ENCODE measurements around the gene TBX21.

DNA sequence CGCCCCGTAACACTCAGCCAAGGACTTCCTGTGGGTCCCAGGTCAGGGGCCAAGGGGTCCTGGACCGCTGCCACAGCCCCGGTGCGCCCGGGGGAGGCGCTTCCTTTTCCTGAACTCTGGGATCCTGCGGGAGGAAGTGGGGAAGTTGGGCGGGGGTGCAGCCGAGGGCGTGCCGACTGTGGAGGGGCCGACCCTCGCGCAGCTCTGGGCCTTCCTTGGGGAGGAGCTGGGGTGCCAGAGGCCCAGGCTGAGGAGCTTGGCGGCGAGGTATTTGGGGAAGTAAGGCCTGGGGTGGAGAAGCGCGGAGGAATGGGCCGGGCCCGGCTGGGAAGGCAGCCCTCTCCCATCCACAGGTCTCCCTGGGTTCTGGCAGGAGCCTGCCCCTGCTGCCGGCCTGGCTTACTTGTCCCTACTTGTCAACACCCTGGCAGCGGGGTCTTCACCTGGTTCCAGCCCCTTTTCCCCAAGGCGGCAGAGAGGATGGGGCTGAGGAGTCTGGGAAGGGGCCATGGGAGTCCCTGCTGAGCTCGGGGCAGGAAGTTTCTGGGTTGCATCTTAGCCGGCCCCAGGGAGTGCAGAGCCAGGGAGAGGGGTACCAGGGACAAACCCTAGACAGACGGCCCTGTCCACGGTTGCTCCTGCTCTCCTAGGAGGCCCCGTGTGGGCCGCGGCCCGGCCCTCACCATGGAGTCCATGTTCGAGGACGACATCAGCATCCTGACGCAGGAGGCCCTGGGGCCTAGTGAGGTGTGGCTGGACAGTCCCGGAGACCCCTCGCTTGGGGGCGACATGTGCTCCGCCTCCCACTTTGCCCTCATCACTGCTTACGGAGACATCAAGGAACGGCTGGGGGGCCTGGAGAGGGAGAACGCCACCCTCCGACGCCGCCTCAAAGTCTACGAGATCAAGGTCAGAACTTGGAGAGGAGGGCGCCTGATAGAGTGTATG is 37.3 kb upstream of the TBX21 start:
- TF ChIP-seq CTCF (IDR thresholded peaks at IDR 0.05 in 2 of 3, conservative IDR thresholded peaks at IDR 0.05 in 1 of 3; ENCODE audit: control insufficient read depth in 2 of 3, extremely low read depth in 1 of 3, insufficient read depth in 1 of 3, low read depth in 3 of 3, low read length in 3 of 3) (no peak), ZZZ3 (IDR thresholded peaks at IDR 0.05; ENCODE audit: control insufficient read depth, insufficient read length, low read depth) (no peak), TCF12 (IDR thresholded peaks at IDR 0.05; ENCODE audit: low read depth, low read length) (no peak), RAD21 (IDR thresholded peaks at IDR 0.05; ENCODE audit: insufficient read depth, low read depth, low read length) (no peak), ZNF274 (IDR thresholded peaks at IDR 0.05; ENCODE audit: insufficient read depth, insufficient read length) (no peak), BRCA1 (IDR thresholded peaks at IDR 0.05; ENCODE audit: low read depth, low read length) (no peak), MYC (IDR thresholded peaks at IDR 0.05; ENCODE audit: insufficient read depth, insufficient read length, insufficient replicate concordance, low read length, severe bottlenecking) (no peak), POLR2A (IDR thresholded peaks at IDR 0.05; ENCODE audit: low read depth, low read length) (no peak)

Data from GM12878 (cell line).